HEK293 (cell line): ENCODE measurements around the gene DCHS1.

Experiments
- CTCF ChIA-PET: fragments of 350-600 bp; formaldehyde crosslinking; extraction: SDS; loops from one replicate; lab custom pipeline; 2021; ENCODE audit warnings: antibody characterized with exemption; lab: Yijun Ruan, JAX
- POLR2A ChIA-PET: fragments of 300-600 bp; formaldehyde crosslinking; extraction: SDS; loops from one replicate; lab custom pipeline; 2020; ENCODE audit warnings: antibody characterized with exemption, inconsistent platforms; lab: Yijun Ruan, JAX
- H3K27ac ChIP-seq: fragments of 200-500 bp; sonication (Bioruptor generic); 2 replicates; pipeline ENCODE4 v1.5.1; 2014; ENCODE audit warnings: low read depth, low read length, control low read depth, inconsistent platforms; ENCODE audit errors: extremely low read depth
- H3K36me3 ChIP-seq, 2 experiments: fragments of 200-500 bp in 1 of 2; sonication (Bioruptor generic) in 1 of 2; 1 replicate in 1 of 2; 2 replicates in 1 of 2; pipeline ENCODE4 v1.5.1; 2014 to 2017; ENCODE audit warnings: inconsistent platforms in 2 of 2, low read length in 2 of 2; ENCODE audit not compliant: control insufficient read depth in 2 of 2, insufficient read depth in 1 of 2
- H3K4me1 ChIP-seq: fragments of 200-500 bp; sonication (Bioruptor generic); 2 replicates; pipeline ENCODE4 v1.5.1; 2014; ENCODE audit warnings: mild to moderate bottlenecking, low read length, inconsistent platforms; ENCODE audit not compliant: control insufficient read depth, insufficient read depth
- H3K4me3 ChIP-seq: 2 replicates; pipeline ENCODE4 v1.5.1; 2011; ENCODE audit warnings: low read depth, mild to moderate bottlenecking, control low read depth, low read length, moderate library complexity
- H3K9me3 ChIP-seq: fragments of 200-500 bp; sonication (Bioruptor generic); 2 replicates; pipeline ENCODE4 v1.5.1; 2014; ENCODE audit warnings: low read depth, low read length, inconsistent platforms; ENCODE audit not compliant: control insufficient read depth, insufficient read depth
- BCL11B ChIP-seq: fragments of 450-650 bp; formaldehyde crosslinking; IDR thresholded peaks from 2 replicates; pipeline ENCODE4 v1.5.1; 2016; ENCODE audit warnings: low read depth, missing biosample characterization, missing genetic modification characterization
- MYNN ChIP-seq: fragments of 450-650 bp; formaldehyde crosslinking; IDR thresholded peaks from 2 replicates; pipeline ENCODE4 v1.5.1; 2016; ENCODE audit warnings: missing biosample characterization, missing genetic modification characterization, borderline replicate concordance
- OSR2 ChIP-seq: fragments of 450-650 bp; formaldehyde crosslinking; IDR thresholded peaks from 2 replicates; pipeline ENCODE4 v1.5.1; 2016; ENCODE audit warnings: missing biosample characterization, missing genetic modification characterization
- SETDB1 ChIP-seq: IDR thresholded peaks from one replicate; pipeline ENCODE4 v1.6.1; 2017; ENCODE audit warnings: mild to moderate bottlenecking, low read length, moderate library complexity, mixed read lengths; ENCODE audit not compliant: insufficient read length
- ZNF114 ChIP-seq: fragments of 450-650 bp; formaldehyde crosslinking; IDR thresholded peaks from 2 replicates; pipeline ENCODE4 v1.5.0; 2017; ENCODE audit warnings: missing biosample characterization, missing genetic modification characterization
- ZNF155 ChIP-seq: fragments of 450-650 bp; formaldehyde crosslinking; IDR thresholded peaks from 2 replicates; pipeline ENCODE4 v1.5.1; 2016; ENCODE audit warnings: missing biosample characterization, missing genetic modification characterization
- ZNF19 ChIP-seq: fragments of 450-650 bp; formaldehyde crosslinking; IDR thresholded peaks from 2 replicates; pipeline ENCODE4; 2016; ENCODE audit warnings: missing biosample characterization, missing genetic modification characterization, low read depth
- ZNF248 ChIP-seq: fragments of 450-650 bp; formaldehyde crosslinking; IDR thresholded peaks from 2 replicates; pipeline ENCODE4 v1.5.1; 2017; ENCODE audit warnings: missing biosample characterization, missing genetic modification characterization
- ZNF391 ChIP-seq: fragments of 450-650 bp; formaldehyde crosslinking; IDR thresholded peaks from 2 replicates; pipeline ENCODE4 v1.5.1; 2016; ENCODE audit warnings: low read depth, missing biosample characterization, missing genetic modification characterization, borderline replicate concordance
- ZNF660 ChIP-seq: fragments of 450-650 bp; IDR thresholded peaks from 2 replicates; pipeline ENCODE4 v1.5.1; 2018; ENCODE audit warnings: missing biosample characterization, mild to moderate bottlenecking, missing genetic modification characterization
- ZNF791 ChIP-seq: fragments of 450-650 bp; formaldehyde crosslinking; IDR thresholded peaks from 2 replicates; pipeline ENCODE4 v1.5.1; 2016; ENCODE audit warnings: missing biosample characterization, missing genetic modification characterization
- TF ChIP-seq, protein P1 (sequence below): fragments of 450-650 bp; formaldehyde crosslinking; IDR thresholded peaks from 2 replicates; pipeline ENCODE4 v1.5.1; 2016; ENCODE audit warnings: missing biosample characterization, missing genetic modification characterization
- TF ChIP-seq, protein P2 (sequence below): fragments of 450-650 bp; formaldehyde crosslinking; IDR thresholded peaks from 2 replicates; pipeline ENCODE4 v1.5.1; 2016; ENCODE audit warnings: missing biosample characterization, missing genetic modification characterization, borderline replicate concordance
- TF ChIP-seq, protein P3 (sequence below): fragments of 450-650 bp; formaldehyde crosslinking; IDR thresholded peaks from 2 replicates; pipeline ENCODE4 v1.5.1; 2016; ENCODE audit warnings: missing biosample characterization, missing genetic modification characterization

The DCHS1 gene

DNA sequence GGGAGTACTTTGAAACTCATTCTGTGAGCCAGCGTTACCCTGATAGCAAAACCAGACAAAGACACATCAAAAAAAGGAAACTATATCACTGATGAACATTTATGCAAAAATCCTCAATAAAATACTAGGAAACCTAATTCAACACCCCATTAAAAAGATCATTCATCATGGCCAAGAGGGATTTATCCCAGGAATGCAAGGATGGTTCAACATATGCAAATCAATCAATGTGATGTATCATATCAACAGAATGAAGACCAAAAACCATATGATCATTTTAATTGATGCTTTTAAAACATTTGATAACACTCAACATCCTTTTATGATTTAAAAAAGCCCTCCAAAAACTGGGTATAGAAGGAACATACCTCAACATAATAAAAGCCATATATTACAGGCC, 72.0 kb downstream of the DCHS1 start:
- Histone ChIP-seq H3K36me3 (peaks cover 0 to 10% of the 10 kb centered on the region in 2 experiments; a peak in 1 of 3 replicates), H3K27ac (no peak overlapping the region), H3K4me1 (no peaks in the 10 kb centered on the region), H3K9me3 (no peaks in the 10 kb centered on the region), H3K4me3 (no peak overlapping the region)
- ChIA-PET POLR2A (no interaction called here), CTCF (no interaction called here)
- TF ChIP-seq, protein P1, sequence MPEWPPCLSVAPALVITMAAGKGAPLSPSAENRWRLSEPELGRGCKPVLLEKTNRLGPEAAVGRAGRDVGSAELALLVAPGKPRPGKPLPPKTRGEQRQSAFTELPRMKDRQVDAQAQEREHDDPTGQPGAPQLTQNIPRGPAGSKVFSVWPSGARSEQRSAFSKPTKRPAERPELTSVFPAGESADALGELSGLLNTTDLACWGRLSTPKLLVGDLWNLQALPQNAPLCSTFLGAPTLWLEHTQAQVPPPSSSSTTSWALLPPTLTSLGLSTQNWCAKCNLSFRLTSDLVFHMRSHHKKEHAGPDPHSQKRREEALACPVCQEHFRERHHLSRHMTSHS (tag by site-specific recombination) = no peak
- TF ChIP-seq SETDB1 = peak; percentile 44

DNA sequence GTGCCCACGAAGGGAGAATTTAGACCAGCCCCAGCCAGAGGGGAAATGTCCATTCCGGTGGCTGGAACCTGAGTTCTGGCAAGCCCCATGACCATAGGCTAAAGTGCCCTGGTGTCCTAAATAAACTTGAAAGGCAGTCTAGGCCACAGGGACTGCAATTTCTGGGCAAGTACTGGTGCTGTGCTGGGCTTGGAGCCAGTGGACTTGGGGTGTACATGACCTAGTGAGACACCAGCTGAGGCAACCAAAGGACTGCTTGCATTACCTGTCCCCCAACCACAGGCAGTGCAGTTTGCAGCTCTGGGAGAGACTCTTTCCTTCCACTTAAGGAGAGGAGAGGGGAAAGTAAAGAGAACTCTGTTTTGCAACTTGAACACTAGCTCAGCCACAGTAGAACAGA, 75.9 kb downstream of the DCHS1 start:
- no peak overlapping the region for H3K27ac ChIP-seq
- ChIA-PET CTCF (interaction anchor here (0.5 kb wide), 1 partner anchor 530 kb away, joined by 4 read pairs; no protein-coding TSS in a partner anchor), POLR2A (no interaction called here)
- H3K4me3 ChIP-seq = no peak overlapping the region
- H3K4me1 ChIP-seq = no peaks in the 10 kb centered on the region
- H3K9me3 ChIP-seq = no peaks in the 10 kb centered on the region
- peaks cover 0 to 3% of the 10 kb centered on the region in 2 experiments; a peak in 1 of 3 replicates for H3K36me3 ChIP-seq
- TF ChIP-seq ZNF791 (tag by site-specific recombination) (no peak), OSR2 (tag by site-specific recombination) (no peak), ZNF391 (tag by site-specific recombination) (no peak), ZNF248 (tag by site-specific recombination) (no peak), MYNN (no peak), ZNF114 (tag by site-specific recombination) (no peak), ZNF660 (tag by site-specific recombination) (no peak), BCL11B (tag by site-specific recombination) (no peak), ZNF155 (tag by site-specific recombination) (no peak), ZNF19 (tag by site-specific recombination) (no peak)
- TF ChIP-seq, protein P2, sequence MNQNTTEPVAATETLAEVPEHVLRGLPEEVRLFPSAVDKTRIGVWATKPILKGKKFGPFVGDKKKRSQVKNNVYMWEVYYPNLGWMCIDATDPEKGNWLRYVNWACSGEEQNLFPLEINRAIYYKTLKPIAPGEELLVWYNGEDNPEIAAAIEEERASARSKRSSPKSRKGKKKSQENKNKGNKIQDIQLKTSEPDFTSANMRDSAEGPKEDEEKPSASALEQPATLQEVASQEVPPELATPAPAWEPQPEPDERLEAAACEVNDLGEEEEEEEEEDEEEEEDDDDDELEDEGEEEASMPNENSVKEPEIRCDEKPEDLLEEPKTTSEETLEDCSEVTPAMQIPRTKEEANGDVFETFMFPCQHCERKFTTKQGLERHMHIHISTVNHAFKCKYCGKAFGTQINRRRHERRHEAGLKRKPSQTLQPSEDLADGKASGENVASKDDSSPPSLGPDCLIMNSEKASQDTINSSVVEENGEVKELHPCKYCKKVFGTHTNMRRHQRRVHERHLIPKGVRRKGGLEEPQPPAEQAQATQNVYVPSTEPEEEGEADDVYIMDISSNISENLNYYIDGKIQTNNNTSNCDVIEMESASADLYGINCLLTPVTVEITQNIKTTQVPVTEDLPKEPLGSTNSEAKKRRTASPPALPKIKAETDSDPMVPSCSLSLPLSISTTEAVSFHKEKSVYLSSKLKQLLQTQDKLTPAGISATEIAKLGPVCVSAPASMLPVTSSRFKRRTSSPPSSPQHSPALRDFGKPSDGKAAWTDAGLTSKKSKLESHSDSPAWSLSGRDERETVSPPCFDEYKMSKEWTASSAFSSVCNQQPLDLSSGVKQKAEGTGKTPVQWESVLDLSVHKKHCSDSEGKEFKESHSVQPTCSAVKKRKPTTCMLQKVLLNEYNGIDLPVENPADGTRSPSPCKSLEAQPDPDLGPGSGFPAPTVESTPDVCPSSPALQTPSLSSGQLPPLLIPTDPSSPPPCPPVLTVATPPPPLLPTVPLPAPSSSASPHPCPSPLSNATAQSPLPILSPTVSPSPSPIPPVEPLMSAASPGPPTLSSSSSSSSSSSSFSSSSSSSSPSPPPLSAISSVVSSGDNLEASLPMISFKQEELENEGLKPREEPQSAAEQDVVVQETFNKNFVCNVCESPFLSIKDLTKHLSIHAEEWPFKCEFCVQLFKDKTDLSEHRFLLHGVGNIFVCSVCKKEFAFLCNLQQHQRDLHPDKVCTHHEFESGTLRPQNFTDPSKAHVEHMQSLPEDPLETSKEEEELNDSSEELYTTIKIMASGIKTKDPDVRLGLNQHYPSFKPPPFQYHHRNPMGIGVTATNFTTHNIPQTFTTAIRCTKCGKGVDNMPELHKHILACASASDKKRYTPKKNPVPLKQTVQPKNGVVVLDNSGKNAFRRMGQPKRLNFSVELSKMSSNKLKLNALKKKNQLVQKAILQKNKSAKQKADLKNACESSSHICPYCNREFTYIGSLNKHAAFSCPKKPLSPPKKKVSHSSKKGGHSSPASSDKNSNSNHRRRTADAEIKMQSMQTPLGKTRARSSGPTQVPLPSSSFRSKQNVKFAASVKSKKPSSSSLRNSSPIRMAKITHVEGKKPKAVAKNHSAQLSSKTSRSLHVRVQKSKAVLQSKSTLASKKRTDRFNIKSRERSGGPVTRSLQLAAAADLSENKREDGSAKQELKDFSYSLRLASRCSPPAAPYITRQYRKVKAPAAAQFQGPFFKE (tag by site-specific recombination) = no peak
- TF ChIP-seq, protein P3, sequence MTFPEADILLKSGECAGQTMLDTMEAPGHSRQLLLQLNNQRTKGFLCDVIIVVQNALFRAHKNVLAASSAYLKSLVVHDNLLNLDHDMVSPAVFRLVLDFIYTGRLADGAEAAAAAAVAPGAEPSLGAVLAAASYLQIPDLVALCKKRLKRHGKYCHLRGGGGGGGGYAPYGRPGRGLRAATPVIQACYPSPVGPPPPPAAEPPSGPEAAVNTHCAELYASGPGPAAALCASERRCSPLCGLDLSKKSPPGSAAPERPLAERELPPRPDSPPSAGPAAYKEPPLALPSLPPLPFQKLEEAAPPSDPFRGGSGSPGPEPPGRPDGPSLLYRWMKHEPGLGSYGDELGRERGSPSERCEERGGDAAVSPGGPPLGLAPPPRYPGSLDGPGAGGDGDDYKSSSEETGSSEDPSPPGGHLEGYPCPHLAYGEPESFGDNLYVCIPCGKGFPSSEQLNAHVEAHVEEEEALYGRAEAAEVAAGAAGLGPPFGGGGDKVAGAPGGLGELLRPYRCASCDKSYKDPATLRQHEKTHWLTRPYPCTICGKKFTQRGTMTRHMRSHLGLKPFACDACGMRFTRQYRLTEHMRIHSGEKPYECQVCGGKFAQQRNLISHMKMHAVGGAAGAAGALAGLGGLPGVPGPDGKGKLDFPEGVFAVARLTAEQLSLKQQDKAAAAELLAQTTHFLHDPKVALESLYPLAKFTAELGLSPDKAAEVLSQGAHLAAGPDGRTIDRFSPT (tag by site-specific recombination) = no peak
- TF ChIP-seq, all 188 proteins: peak for 0
